RPMI7951 (cell line): ENCODE results near the gene SLFN11. TPM values are rescaled to one million over a fixed set of nuclear protein-coding genes. Genes with fewer than 3 reads are reported as not detected.

Experiments
- total RNA-seq: library from RNA; depleted of rRNA; stranded (reverse); fragments of >200 nt; shearing (Covaris generic); gene quantifications from 2 replicates; pipeline ENCODE4 v1.2.3, GENCODE V29; 2014; rRNA removed

SLFN11 gene
- total RNA-seq, 1 experiment from 2014 or later = 32.7 TPM

Other genes starting within 250 kb of the SLFN11 start
- 13.1 and 13.5 TPM in 2 replicates for gene NLE1, start 231.3 kb downstream of the SLFN11 start, total RNA-seq
- gene UNC45B, start 225.8 kb downstream of the SLFN11 start, total RNA-seq = not detected in 2 replicates
- not detected in 2 replicates for gene SLC35G3, start 179.2 kb downstream of the SLFN11 start, total RNA-seq
- 9.7 and 12.0 TPM in 2 replicates for gene SLFN5, start 130.5 kb downstream of the SLFN11 start, total RNA-seq
- gene SLFN12, start 58.9 kb upstream of the SLFN11 start, total RNA-seq = 11.0 and 13.9 TPM in 2 replicates
- gene SLFN13, start 75.1 kb upstream of the SLFN11 start, total RNA-seq = 0.84 and 1.2 TPM in 2 replicates
- 0.20 TPM in 1 of 2 replicates, not detected in the other for gene SLFN12L, start 164.1 kb upstream of the SLFN11 start, total RNA-seq
- not detected in 2 replicates for gene SLFN14, start 187.2 kb upstream of the SLFN11 start, total RNA-seq
- 7.7 and 9.3 TPM in 2 replicates for gene PEX12, start 204.9 kb upstream of the SLFN11 start, total RNA-seq
- 47.2 and 64.0 TPM in 2 replicates for gene AP2B1, start 213.7 kb upstream of the SLFN11 start, total RNA-seq